ENCODE results near the gene S1PR4. TPM values are rescaled to one million over a fixed set of nuclear protein-coding genes. Genes with fewer than 3 reads are reported as not detected.
"Not testable (repeated sequence)": the region's sequence is repeated elsewhere in the genome, so short reads cannot be mapped to it uniquely, and the experiment has no call there.

The S1PR4 gene
- total RNA-seq, 2 experiments from 2014 or later, result 70.2 to 73.7 TPM

DNA sequence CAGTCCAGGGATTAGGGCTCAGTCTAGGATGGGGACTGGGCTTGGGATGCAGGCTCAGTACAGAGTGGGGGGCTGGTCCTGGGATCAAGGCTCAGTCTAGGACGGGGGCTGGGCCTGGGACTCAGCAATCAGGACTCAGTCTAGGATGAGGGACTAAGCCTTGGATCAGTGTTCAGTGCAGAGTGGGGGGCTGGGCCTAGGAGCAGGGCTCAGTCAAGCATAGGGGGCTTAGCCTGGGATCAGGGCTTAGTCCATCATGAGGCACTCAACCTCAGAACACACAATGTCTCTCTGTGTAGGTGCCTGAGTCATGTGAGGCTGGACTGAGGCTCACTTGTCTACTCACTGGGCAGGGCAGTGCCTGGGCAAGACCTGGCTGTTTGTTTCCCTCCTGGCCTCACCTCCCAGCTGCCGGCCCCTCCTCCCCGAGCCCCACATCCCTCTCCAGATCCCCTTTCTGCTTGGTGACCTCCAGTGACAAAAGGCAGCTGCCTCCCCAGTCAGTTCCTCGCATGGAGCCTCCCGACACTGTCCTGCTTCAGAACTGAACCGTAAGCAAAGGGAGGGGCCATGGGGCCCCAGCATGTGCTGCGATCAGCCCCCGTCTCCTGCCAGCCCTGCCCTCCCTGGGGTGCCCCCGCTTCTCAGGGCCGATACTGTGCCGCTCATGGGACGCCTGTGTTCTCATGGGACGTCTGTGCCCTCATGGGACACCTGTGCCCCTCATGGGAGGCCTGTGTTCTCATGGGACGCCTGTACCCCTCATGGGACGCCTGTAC is 6.5 kb upstream of the S1PR4 start:
- Mint-ChIP-seq H3K4me3 (no peak overlapping the region), H3K27me3 (no peaks in the 10 kb centered on the region), H3K4me1 (ENCODE audit: low read depth) (peaks cover 23% of the 10 kb centered on the region), H3K27ac (peak overlapping the region; percentile 56), H3K9me3 (no peaks in the 10 kb centered on the region), H3K36me3 (ENCODE audit: low read depth) (peaks cover 7% of the 10 kb centered on the region)
- CTCF ChIA-PET, result interaction anchor here (1.1 kb wide), 1 partner anchor 221 kb away, joined by 3 read pairs; no protein-coding TSS in a partner anchor
- intact Hi-C loops (cut with DNase I, micrococcal nuclease), result no loop called here
- Histone ChIP-seq H3K36me3 (ENCODE audit: insufficient read depth, low read length) (no peaks in the 10 kb centered on the region), H3K9me3 (ENCODE audit: control insufficient read depth in 1 of 2, insufficient read depth in 1 of 2, low read length in 2 of 2) (no peaks in the 10 kb centered on the region), H3K4me1 (ENCODE audit: insufficient read depth, low read length) (peaks cover 24% of the 10 kb centered on the region), H3K27me3 (ENCODE audit: control insufficient read depth in 1 of 2, insufficient read depth in 2 of 2, low read length in 2 of 2) (no peaks in the 10 kb centered on the region), H3K4me3 (ENCODE audit: low read length) (no peak overlapping the region), H3K27ac (ENCODE audit: low read depth in 1 of 2, low read length in 2 of 2) (peak overlapping the region in 1 of 2 donors; percentile 10)
- ATAC-seq (ENCODE audit: poor library complexity), result no peak
- peak in 1 of 14 experiments; percentile 32 for DNase-seq
- POLR2A ChIA-PET, result interaction anchor here (0.7 kb wide), 1 partner anchor 584 kb away, joined by 3 read pairs; no protein-coding TSS in a partner anchor
- TF ChIP-seq, protein P1, sequence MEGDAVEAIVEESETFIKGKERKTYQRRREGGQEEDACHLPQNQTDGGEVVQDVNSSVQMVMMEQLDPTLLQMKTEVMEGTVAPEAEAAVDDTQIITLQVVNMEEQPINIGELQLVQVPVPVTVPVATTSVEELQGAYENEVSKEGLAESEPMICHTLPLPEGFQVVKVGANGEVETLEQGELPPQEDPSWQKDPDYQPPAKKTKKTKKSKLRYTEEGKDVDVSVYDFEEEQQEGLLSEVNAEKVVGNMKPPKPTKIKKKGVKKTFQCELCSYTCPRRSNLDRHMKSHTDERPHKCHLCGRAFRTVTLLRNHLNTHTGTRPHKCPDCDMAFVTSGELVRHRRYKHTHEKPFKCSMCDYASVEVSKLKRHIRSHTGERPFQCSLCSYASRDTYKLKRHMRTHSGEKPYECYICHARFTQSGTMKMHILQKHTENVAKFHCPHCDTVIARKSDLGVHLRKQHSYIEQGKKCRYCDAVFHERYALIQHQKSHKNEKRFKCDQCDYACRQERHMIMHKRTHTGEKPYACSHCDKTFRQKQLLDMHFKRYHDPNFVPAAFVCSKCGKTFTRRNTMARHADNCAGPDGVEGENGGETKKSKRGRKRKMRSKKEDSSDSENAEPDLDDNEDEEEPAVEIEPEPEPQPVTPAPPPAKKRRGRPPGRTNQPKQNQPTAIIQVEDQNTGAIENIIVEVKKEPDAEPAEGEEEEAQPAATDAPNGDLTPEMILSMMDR (IDR thresholded peaks at IDR 0.05), result no peak

DNA sequence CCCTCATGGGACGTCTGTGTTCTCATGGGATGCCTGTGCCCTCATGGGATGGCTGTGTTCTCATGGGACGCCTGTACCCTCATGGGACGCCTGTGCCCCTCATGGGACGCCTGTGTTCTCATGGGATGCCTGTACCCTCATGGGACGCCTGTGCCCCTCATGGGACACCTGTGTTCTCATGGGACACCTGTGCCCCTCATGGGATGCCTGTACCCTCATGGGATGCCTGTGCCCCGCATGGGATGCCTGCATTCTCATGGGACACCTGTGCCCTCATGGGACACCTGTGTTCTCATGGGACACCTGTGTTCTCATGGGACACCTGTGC is 5.9 kb upstream of the S1PR4 start:
- H3K36me3 ChIP-seq (ENCODE audit: insufficient read depth, low read length); POLR2A ChIA-PET; H3K27ac Mint-ChIP-seq; H3K4me3 ChIP-seq (ENCODE audit: low read length); H3K36me3 Mint-ChIP-seq (ENCODE audit: low read depth); H3K27me3 ChIP-seq (ENCODE audit: control insufficient read depth in 1 of 2, insufficient read depth in 2 of 2, low read length in 2 of 2); ATAC-seq (ENCODE audit: poor library complexity); H3K9me3 ChIP-seq (ENCODE audit: control insufficient read depth in 1 of 2, insufficient read depth in 1 of 2, low read length in 2 of 2); H3K9me3 Mint-ChIP-seq; CTCF ChIA-PET; H3K27ac ChIP-seq (ENCODE audit: low read depth in 1 of 2, low read length in 2 of 2); intact Hi-C loops (cut with DNase I, micrococcal nuclease); H3K4me3 Mint-ChIP-seq; H3K27me3 Mint-ChIP-seq: not testable (repeated sequence)
- DNase-seq, result peak in 1 of 14 experiments; percentile 19
- peaks cover 25% of the 10 kb centered on the region for H3K4me1 Mint-ChIP-seq (ENCODE audit: low read depth)
- H3K4me1 ChIP-seq (ENCODE audit: insufficient read depth, low read length), result peaks cover 29% of the 10 kb centered on the region

DNA sequence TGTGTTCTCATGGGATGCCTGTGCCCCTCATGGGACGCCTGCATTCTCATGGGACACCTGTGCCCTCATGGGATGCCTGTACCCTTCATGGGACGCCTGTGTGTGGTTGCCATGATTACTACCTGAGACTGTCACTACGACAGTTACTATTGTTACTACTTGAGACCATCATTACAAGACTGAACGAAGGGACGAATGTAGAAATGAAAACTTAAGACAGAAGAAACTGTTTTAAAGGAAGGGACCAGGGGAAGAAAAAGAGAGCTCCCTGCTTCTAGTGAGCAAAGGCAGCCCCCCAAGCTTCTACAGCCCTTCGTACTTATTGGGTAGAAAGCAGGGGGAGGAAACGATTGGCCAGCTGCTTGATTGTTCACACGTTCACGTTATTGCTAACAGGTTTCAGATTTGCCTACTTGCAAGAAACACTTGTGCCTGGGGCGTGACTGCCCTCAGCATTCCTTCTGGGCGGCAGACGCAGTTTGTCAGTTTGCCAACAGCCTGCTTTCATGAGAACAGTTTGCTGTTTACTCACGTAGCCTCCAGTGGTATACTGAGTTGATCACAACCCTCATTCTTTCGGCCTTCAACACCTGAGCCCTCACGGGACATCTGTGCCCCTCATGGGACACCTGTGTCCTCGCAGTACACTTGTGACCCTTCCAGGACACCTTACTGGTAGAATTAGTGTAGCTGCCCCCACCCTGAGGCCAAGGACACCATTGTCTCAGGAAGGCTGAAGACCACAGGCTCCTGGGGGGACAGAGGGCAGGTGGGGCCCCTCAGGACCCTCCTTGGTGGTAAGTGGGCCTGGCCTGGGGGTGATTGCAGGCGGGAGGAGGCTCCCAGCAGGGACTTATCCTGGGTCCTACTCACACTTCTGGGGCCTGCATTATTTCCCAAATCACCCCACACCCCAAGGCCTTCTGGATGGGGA is 2.5 kb upstream of the S1PR4 start:
- no peaks in the 10 kb centered on the region for H3K9me3 Mint-ChIP-seq
- H3K36me3 Mint-ChIP-seq (ENCODE audit: low read depth), result peaks cover 28% of the 10 kb centered on the region
- H3K4me3 Mint-ChIP-seq, result peak overlapping the region; percentile 88
- TF ChIP-seq, protein P1 (IDR thresholded peaks at IDR 0.05), result no peak
- peaks cover 32% of the 10 kb centered on the region for H3K4me1 ChIP-seq (ENCODE audit: insufficient read depth, low read length)
- POLR2A ChIA-PET, result interaction anchor here (0.9 to 2.0 kb wide), 3 partner anchors 10 to 225 kb away, joined by 3 to 17 read pairs (median 3); partner anchors contain the start of gene NCLN
- peaks cover 37% of the 10 kb centered on the region for H3K4me1 Mint-ChIP-seq (ENCODE audit: low read depth)
- no peaks in the 10 kb centered on the region for H3K27me3 ChIP-seq (ENCODE audit: control insufficient read depth in 1 of 2, insufficient read depth in 2 of 2, low read length in 2 of 2)
- DNase-seq, result peak in 9 of 14 experiments; percentile 34 to 64 (median 54)
- intact Hi-C loops (cut with DNase I, micrococcal nuclease), result loop anchor here in 1 of 2 experiments (5.0 kb wide), 1 partner anchor 129 kb away; no protein-coding TSS in a partner anchor
- peak overlapping the region; percentile 100 for H3K27ac Mint-ChIP-seq
- no peak for ATAC-seq (ENCODE audit: poor library complexity)
- H3K9me3 ChIP-seq (ENCODE audit: control insufficient read depth in 1 of 2, insufficient read depth in 1 of 2, low read length in 2 of 2), result no peaks in the 10 kb centered on the region
- H3K36me3 ChIP-seq (ENCODE audit: insufficient read depth, low read length), result peaks cover 6% of the 10 kb centered on the region
- H3K27me3 Mint-ChIP-seq, result no peaks in the 10 kb centered on the region
- peak overlapping the region; percentile 52 for H3K4me3 ChIP-seq (ENCODE audit: low read length)
- CTCF ChIA-PET, result interaction anchor here (1.1 kb wide), 1 partner anchor 12 kb away, joined by 3 read pairs; no protein-coding TSS in a partner anchor
- H3K27ac ChIP-seq (ENCODE audit: low read depth in 1 of 2, low read length in 2 of 2), result peak overlapping the region; percentile 71 to 81
